Choroid plexus epithelial cell (primary cell): ENCODE data around the gene SURF6.
A peak's percentile ranks its signal among the peaks of the same experiment; 100 is the strongest.

Experiments
- DNase-seq: peaks from one replicate; pipeline ENCODE4 v3.0.0-alpha.2; 2010; ENCODE audit warnings: low read depth
- H3K4me3 ChIP-seq: 2 replicates; pipeline ENCODE4 v1.5.1; 2011; ENCODE audit warnings: low read depth, mild to moderate bottlenecking, control low read depth, low read length, moderate library complexity
- CTCF ChIP-seq: conservative IDR thresholded peaks from 2 replicates; pipeline ENCODE4 v1.5.1; 2011; ENCODE audit warnings: low read depth, mild to moderate bottlenecking, control low read depth, inconsistent platforms, low read length, moderate library complexity

The SURF6 gene

GRCh38 chr9:133359399-133360175, 23.6 kb upstream of the SURF6 start:
- DNase-seq: no peak
- no peak overlapping the region for H3K4me3 ChIP-seq
- TF ChIP-seq CTCF: peak; percentile 48

GRCh38 chr9:133357656-133358055, 21.7 kb upstream of the SURF6 start:
- H3K4me3 ChIP-seq: no peak overlapping the region
- no peak for DNase-seq
- no peak for TF ChIP-seq CTCF

- peak; percentile 79 for DNase-seq
- peak; percentile 9 for TF ChIP-seq CTCF
- H3K4me3 ChIP-seq: peak within 1 kb of the TSS; percentile 86
Observed at GRCh38 chr9:133356391-133357091, 20.6 kb upstream of the SURF6 start, which contains the start of the genes SURF1 and SURF2. SURF1 (minus strand) TSS chr9:133356487; CDS start chr9:133356453, 34 bp downstream. SURF2 (plus strand) TSS chr9:133356550; CDS start chr9:133356593, 43 bp downstream.

GRCh38 chr9:133355881-133356357, 19.9 kb upstream of the SURF6 start:
- peak; percentile 28 for DNase-seq
- no peak for TF ChIP-seq CTCF
- peak overlapping the region; percentile 86 for H3K4me3 ChIP-seq

- no peak for TF ChIP-seq CTCF
- no peak overlapping the region for H3K4me3 ChIP-seq
- no peak for DNase-seq
Observed at GRCh38 chr9:133354766-133355165, 18.8 kb upstream of the SURF6 start.

GRCh38 chr9:133353548-133353947, 17.6 kb upstream of the SURF6 start:
- H3K4me3 ChIP-seq: no peak overlapping the region
- DNase-seq: no peak
- no peak for TF ChIP-seq CTCF
